Measurements from ENCODE around the gene SMIM24.

The SMIM24 gene

GRCh38 chr19:3426433-3426832 lies 53.9 kb downstream of the SMIM24 start:
- TF ChIP-seq CTCF (IDR thresholded peaks at IDR 0.05; ENCODE audit: insufficient read depth, low read length, poor library complexity, severe bottlenecking): no peak
- TF ChIP-seq EZH2phosphoT487 (conservative IDR thresholded peaks at IDR 0.05; ENCODE audit: low read length): no peak
- no peak overlapping the region for H3K9ac ChIP-seq (ENCODE audit: low read length)
- H3K79me2 ChIP-seq (ENCODE audit: insufficient read depth, low read length): no peaks in the 10 kb centered on the region
- no peaks in the 10 kb centered on the region for H4K20me1 ChIP-seq (ENCODE audit: low read depth, low read length)
- no peak overlapping the region for H2AFZ ChIP-seq (ENCODE audit: low read depth, low read length, severe bottlenecking)
- H3F3A ChIP-seq (ENCODE audit: insufficient read depth): no peaks in the 10 kb centered on the region
- no peaks in the 10 kb centered on the region for H3K27me3 ChIP-seq (ENCODE audit: low read length)
- H3K4me2 ChIP-seq (ENCODE audit: low read depth, low read length, poor library complexity, severe bottlenecking): no peak overlapping the region
- no peak overlapping the region for H3K27ac ChIP-seq (ENCODE audit: low read depth, low read length)
- H3K9me2 ChIP-seq (replicated peaks; ENCODE audit: insufficient read depth, low read length): no peaks in the 10 kb centered on the region
- no peaks in the 10 kb centered on the region for H3K9me3 ChIP-seq (ENCODE audit: insufficient read depth, low read length)
- no peaks in the 10 kb centered on the region for H3K36me3 ChIP-seq (ENCODE audit: low read length)
- no peak overlapping the region for H3K4me3 ChIP-seq (ENCODE audit: insufficient read depth, low read length, poor library complexity, severe bottlenecking)

Data from SU-DHL-6 (cell line).